Hypothalamus (tissue), 51 donors: ENCODE data around the gene PSMG4.

Source experiments
- DNase-seq, 51 donors: peaks; one replicate each; lab custom pipeline; 2025; lab: John Stamatoyannopoulos, UW

The PSMG4 gene

GRCh38 chr6:3301506-3301905 is 42.8 kb downstream of the PSMG4 start:
- DNase-seq = no peak

GRCh38 chr6:3303795-3304411 is 45.2 kb downstream of the PSMG4 start:
- no peak for DNase-seq

GRCh38 chr6:3304500-3305215 is 45.9 kb downstream of the PSMG4 start:
- DNase-seq = no peak

- no peak for DNase-seq
Measured at GRCh38 chr6:3305216-3305565, 46.4 kb downstream of the PSMG4 start.

- DNase-seq = no peak
Measured at GRCh38 chr6:3305831-3306230, 47.1 kb downstream of the PSMG4 start.

- DNase-seq = no peak
Measured at GRCh38 chr6:3306848-3307247, 48.1 kb downstream of the PSMG4 start.

GRCh38 chr6:3307436-3307835 is 48.7 kb downstream of the PSMG4 start:
- DNase-seq = no peak

GRCh38 chr6:3308106-3308505 is 49.4 kb downstream of the PSMG4 start:
- no peak for DNase-seq

GRCh38 chr6:3309391-3310050 is 50.8 kb downstream of the PSMG4 start:
- no peak for DNase-seq

GRCh38 chr6:3310051-3310448 is 51.3 kb downstream of the PSMG4 start:
- DNase-seq = no peak

GRCh38 chr6:3310703-3311102 is 52.0 kb downstream of the PSMG4 start:
- DNase-seq = no peak

GRCh38 chr6:3311826-3312225 is 53.1 kb downstream of the PSMG4 start:
- DNase-seq = no peak

- peak in 3 of 51 donors; percentile 14 to 20 (median 18) for DNase-seq
Measured at GRCh38 chr6:3312604-3313231, 54.0 kb downstream of the PSMG4 start.

- DNase-seq = no peak
Measured at GRCh38 chr6:3314176-3314575, 55.4 kb downstream of the PSMG4 start.

GRCh38 chr6:3314621-3315467 is 56.1 kb downstream of the PSMG4 start:
- DNase-seq = no peak

- no peak for DNase-seq
Measured at GRCh38 chr6:3315841-3316240, 57.1 kb downstream of the PSMG4 start.

GRCh38 chr6:3316331-3316730 is 57.6 kb downstream of the PSMG4 start:
- no peak for DNase-seq

GRCh38 chr6:3316818-3317217 is 58.1 kb downstream of the PSMG4 start:
- no peak for DNase-seq
